ENCODE results near the gene FAXDC2. TPM values are rescaled to one million over a fixed set of nuclear protein-coding genes. Genes with fewer than 3 reads are reported as not detected.

FAXDC2 gene
- total and polyA plus RNA-seq, 9 of the 15 experiments (the other 6 are each of a cell fraction or from before 2014, with no cell fraction given): 2.4 to 30.0 (median 9.9) TPM

DNA sequence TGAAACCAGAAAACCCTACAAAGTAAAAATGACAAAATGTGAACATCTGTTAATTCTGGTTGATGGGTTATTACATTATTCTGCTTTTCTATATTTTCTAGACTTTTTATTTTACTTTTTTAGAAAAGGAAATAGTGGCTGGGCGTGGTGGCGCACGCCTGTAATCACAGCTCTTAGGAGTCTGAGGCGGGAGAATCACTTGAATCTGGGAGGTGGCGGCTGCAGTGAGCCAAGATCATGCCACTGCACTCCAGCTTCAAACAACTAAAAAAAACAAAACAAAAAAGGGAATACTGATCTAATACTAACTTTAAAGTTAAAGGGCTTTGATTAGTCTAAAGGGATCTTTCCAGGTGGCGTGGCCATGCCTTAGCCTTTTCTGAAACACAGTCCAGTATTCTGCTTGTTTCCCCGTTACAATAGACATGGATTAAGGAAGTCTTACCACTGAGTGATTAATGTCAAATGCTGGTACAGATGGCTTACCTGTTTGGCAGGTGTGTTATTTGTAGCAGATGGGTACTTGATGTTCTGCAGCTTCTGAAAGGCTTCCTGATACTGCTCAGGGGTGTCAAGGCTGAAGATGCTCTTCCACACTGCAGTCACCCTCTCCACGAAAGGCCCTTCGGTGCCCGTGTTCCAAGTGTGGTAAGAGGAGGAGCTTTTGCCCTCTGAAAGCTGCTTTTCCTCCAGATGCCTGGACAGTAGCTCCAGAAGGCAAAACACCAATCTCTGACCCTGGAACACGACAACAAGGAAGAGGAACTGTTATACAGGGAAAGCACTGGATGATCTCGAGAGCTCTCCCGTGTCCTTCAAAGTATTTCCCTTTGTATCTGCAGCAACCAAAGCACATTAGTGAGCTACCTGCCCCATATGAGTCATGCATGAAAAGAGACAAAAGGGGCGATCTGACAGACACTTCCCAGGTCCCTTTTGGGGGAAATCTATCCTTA lies 45.5 kb upstream of the FAXDC2 start:
- H3K27me3 ChIP-seq (ENCODE audit: control insufficient read depth in 2 of 2, insufficient read depth in 2 of 2, low read length in 2 of 2): no peaks in the 10 kb centered on the region
- CTCF ChIA-PET (ENCODE audit: low intra/inter-chr PET ratio): no interaction called here
- BruUV-seq (replicated peaks): no TSS peak
- ATAC-seq: no peak
- no peak overlapping the region for H2AFZ ChIP-seq (ENCODE audit: low read depth, low read length)
- peak; percentile 26 for FAIRE-seq
- POLR2A ChIA-PET: interaction anchor here (1.0 to 1.5 kb wide), 3 partner anchors 8 to 39 kb away, joined by 3 to 4 read pairs (median 3); no protein-coding TSS in a partner anchor
- no peaks in the 10 kb centered on the region; the same call in 1 of the 2 replicates for H3K9me3 ChIP-seq (replicated peaks; ENCODE audit: control insufficient read depth, insufficient read depth, low read depth, low read length)
- no peaks in the 10 kb centered on the region for H3K4me1 ChIP-seq (replicated peaks in 1 of 2; ENCODE audit: control insufficient read depth in 2 of 2, insufficient read depth in 2 of 2, low read length in 2 of 2)
- H3K4me2 ChIP-seq (ENCODE audit: insufficient read depth, low read length): no peak overlapping the region
- in situ Hi-C loops (cut with MboI): no loop called here
- TF ChIP-seq, protein P1, sequence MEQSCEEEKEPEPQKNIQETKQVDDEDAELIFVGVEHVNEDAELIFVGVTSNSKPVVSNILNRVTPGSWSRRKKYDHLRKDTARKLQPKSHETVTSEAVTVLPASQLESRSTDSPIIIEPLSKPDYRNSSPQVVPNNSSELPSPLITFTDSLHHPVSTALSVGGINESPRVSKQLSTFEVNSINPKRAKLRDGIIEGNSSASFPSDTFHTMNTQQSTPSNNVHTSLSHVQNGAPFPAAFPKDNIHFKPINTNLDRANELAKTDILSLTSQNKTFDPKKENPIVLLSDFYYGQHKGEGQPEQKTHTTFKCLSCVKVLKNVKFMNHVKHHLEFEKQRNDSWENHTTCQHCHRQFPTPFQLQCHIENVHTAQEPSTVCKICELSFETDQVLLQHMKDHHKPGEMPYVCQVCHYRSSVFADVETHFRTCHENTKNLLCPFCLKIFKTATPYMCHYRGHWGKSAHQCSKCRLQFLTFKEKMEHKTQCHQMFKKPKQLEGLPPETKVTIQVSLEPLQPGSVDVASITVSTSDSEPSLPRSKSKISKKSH (CRISPR knock-in tag; IDR thresholded peaks at IDR 0.05): no peak
- no peak for TF ChIP-seq TFAM (CRISPR knock-in tag; conservative IDR thresholded peaks at IDR 0.05)
- TF ChIP-seq ZNF507 (tag; conservative IDR thresholded peaks at IDR 0.05): no peak
- no peak for TF ChIP-seq FOSL1 (tag; conservative IDR thresholded peaks at IDR 0.05)
- TF ChIP-seq HIVEP1 (CRISPR knock-in tag; IDR thresholded peaks at IDR 0.05): no peak
- no peak for TF ChIP-seq ZNF12 (CRISPR knock-in tag; IDR thresholded peaks at IDR 0.05)
- TF ChIP-seq PTRF (tag; IDR thresholded peaks at IDR 0.05): no peak
- no peak overlapping the region for H3K4me3 ChIP-seq
- H3K9ac ChIP-seq (ENCODE audit: insufficient read depth in 1 of 2, low read depth in 2 of 2, low read length in 2 of 2): no peak overlapping the region
- 90% methylated on average over 14 of the region's 14 CpGs for WGBS (ENCODE audit: insufficient coverage, low coverage, missing lambda C conversion rate)
- H3K27ac ChIP-seq (ENCODE audit: extremely low read depth, low read depth, low read length): no peak overlapping the region
- H3K36me3 ChIP-seq (ENCODE audit: control insufficient read depth, insufficient read depth, low read length): peaks cover 94% of the 10 kb centered on the region
- DNase-seq (ENCODE audit: extremely low read depth in 1 of 4, low spot score in 3 of 4): no peak
- H3K79me2 ChIP-seq (ENCODE audit: control insufficient read depth, insufficient read depth, low read length): no peaks in the 10 kb centered on the region
- no peaks in the 10 kb centered on the region for H3K9me1 ChIP-seq (ENCODE audit: control insufficient read depth, insufficient read depth, low read length)
- H4K20me1 ChIP-seq (replicated peaks; ENCODE audit: control insufficient read depth, insufficient read depth, low read length): no peaks in the 10 kb centered on the region
- intact Hi-C loops (cut with micrococcal nuclease): no loop called here

Data from K562 (cell line).